Endothelial cell of umbilical vein (primary cell): Measurements from ENCODE around the gene SLC25A30.
"Not testable (repeated sequence)": the region's sequence is repeated elsewhere in the genome, so short reads cannot be mapped to it uniquely, and the experiment has no call there.

Source experiments
- EZH2 ChIP-seq: IDR thresholded peaks from 2 replicates; pipeline ENCODE4 v1.6.1; 2012; ENCODE audit warnings: borderline replicate concordance, low read depth, mild to moderate bottlenecking, moderate library complexity, low read length, inconsistent platforms; ENCODE audit not compliant: severe bottlenecking
- POLR2AphosphoS5 ChIP-seq: IDR thresholded peaks from 2 replicates; pipeline ENCODE4 v1.6.1; 2012; ENCODE audit warnings: low read depth, mild to moderate bottlenecking, control low read depth, low read length, moderate library complexity; ENCODE audit not compliant: insufficient read depth
- TF ChIP-seq, protein P1 (sequence below), 2 donors: IDR thresholded peaks; 1 replicate in 1 of 2; 2 replicates in 1 of 2; pipeline ENCODE4 v1.5.1; 2011; ENCODE audit warnings: low read length in 2 of 2, mild to moderate bottlenecking in 2 of 2, moderate library complexity in 2 of 2, control low read depth in 1 of 2, inconsistent platforms in 1 of 2, low read depth in 1 of 2; ENCODE audit not compliant: insufficient read depth in 1 of 2; ENCODE audit errors: extremely low read depth in 1 of 2

DNA sequence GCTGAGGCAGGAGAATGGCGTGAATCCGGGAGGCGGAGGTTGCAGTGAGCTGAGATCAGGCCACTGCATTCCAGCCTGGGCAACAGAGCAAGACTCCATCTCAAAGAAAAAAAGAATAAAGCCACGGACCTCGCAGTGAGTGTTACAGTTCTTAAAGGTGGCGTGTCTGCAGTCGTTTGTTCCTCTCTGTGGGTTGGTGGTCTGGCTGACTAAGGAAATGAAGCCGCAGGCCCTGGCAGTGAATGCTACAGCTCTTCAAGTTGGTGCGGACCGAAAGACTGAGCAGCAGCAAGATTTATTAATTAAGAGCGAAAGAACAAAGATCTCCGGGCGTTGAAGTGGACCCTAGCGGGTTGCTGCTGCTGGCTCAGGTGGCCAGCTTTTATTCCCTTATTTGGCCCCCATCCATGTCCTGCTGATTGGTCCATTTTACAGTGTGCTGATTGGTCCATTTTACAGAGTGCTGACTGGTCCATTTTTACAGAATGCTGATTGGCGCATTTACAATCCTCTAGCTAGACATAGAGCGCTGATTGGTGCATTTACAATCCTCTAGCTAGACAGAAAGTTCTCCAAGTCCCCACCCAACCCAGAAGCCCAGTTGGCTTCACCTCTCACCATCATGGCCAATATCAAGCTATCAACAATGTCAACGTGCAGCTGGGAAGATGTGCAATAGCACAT, 31.1 kb downstream of the SLC25A30 start:
- TF ChIP-seq, protein P1, sequence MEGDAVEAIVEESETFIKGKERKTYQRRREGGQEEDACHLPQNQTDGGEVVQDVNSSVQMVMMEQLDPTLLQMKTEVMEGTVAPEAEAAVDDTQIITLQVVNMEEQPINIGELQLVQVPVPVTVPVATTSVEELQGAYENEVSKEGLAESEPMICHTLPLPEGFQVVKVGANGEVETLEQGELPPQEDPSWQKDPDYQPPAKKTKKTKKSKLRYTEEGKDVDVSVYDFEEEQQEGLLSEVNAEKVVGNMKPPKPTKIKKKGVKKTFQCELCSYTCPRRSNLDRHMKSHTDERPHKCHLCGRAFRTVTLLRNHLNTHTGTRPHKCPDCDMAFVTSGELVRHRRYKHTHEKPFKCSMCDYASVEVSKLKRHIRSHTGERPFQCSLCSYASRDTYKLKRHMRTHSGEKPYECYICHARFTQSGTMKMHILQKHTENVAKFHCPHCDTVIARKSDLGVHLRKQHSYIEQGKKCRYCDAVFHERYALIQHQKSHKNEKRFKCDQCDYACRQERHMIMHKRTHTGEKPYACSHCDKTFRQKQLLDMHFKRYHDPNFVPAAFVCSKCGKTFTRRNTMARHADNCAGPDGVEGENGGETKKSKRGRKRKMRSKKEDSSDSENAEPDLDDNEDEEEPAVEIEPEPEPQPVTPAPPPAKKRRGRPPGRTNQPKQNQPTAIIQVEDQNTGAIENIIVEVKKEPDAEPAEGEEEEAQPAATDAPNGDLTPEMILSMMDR (IDR thresholded peaks at IDR 0.05; ENCODE audit: extremely low read depth in 1 of 2, insufficient read depth in 1 of 2, low read depth in 1 of 2, low read length in 2 of 2): not testable (repeated sequence)
- TF ChIP-seq POLR2AphosphoS5, EZH2: not testable (repeated sequence)
